HG03378 (cell line): ENCODE data around the gene PCBP4.
"Not testable (repeated sequence)": the region's sequence is repeated elsewhere in the genome, so short reads cannot be mapped to it uniquely, and the experiment has no call there.

Experiments
- ATAC-seq: cut with Tn5 transposase; IDR thresholded peaks from one replicate; pipeline ENCODE4 v1.9.1; 2021; ENCODE audit warnings: mild to moderate bottlenecking, moderate library complexity; ENCODE audit not compliant: unreplicated experiment

PCBP4 gene

GRCh38 chr3:51928981-51929380, 38.3 kb downstream of the PCBP4 start:
- ATAC-seq, result not testable (repeated sequence)

DNA sequence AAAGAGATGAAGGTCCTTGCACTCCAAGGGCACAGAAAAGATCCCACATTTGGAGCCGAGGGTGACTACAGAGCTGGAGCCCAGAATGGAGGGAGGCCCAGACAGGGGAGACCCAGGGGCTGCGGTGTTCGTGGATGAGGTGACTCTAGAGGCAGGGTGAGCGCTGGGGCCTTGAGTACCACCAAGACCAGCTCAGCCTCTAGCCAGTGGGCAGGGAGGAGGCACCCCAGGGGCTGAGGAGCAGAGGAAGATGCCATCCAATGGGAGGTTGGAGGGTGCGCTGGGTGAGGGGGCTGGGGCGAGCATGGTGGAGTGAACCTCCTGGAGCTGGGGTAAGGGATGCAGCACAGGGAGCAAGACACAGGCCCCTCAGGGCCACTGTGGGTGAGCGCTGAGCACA, 38.8 kb downstream of the PCBP4 start:
- no peak for ATAC-seq

DNA sequence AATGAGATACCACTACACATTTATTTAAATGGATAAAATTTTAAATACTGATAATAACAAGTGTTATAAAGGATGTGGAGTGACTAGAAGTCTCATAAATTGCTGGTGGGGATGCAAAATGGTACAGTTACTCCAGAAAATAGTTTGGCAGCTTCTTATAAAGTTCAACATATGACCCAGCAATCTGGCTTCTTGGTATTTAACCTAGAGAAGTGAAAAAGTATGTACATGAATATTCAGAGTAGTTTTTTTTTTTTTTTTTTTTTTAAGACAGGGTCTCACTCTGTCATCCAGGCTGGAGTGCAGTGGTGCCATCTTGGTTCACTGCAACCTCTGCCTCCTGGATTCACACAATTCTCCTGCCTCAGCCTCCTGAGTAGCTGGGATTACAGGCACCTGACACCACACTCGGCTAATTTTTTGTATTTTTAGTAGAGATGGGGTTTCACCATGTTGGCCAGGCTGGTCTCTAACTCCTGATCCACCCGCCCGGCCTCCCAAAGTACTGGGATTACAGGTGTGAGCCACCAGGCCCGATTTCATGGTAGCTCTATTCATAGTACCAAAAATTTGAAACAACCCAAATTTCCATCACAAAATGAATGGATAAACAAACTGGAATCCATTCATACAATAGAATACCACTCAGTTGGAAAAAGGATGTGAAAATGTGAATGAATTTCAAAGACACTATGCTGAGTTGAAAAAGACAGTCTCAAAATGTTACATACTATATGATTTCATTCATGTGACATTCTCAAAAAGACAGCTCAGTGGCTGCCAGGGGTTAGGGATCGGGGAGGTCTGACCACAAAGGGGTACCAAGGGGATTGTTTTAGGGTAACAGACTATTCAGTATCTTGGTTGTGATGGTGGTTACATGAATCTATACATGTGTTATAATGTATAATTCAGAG, 39.9 kb downstream of the PCBP4 start:
- no peak for ATAC-seq

- no peak for ATAC-seq
Observed at GRCh38 chr3:51921081-51921578, 46.1 kb downstream of the PCBP4 start.

GRCh38 chr3:51916418-51916817, 50.8 kb downstream of the PCBP4 start:
- ATAC-seq, result no peak

- no peak for ATAC-seq
Observed at GRCh38 chr3:51908026-51908425, 59.2 kb downstream of the PCBP4 start.
